Measurements from ENCODE around the gene CTSL.

The CTSL gene

DNA sequence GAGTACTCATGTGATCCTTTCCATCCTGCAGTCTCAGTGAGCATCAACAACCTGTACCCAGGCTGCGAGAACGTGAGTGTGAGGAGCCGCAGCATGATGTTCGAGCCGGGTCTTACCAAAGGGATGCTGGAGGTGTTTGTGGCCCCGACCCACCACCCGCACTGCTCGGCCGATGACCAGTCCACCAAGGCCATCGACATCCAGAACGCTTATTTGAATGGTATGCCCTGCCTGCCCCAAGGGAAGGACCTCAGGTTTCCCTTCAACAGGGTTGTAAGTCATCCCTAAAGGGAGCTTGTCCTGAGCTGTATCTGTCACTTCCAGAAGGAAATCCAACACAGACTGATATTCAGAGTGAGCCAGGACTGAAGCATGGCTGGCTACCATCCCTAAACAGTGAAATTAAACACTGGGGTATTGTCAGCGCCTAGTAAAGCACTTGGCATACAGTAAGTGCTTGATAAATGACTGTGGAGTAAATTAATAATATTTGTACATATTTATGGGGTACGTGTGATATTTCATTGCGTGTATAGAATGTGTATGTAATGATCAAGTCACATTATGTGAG lies 39.3 kb upstream of the CTSL start (continued):
- TF ChIP-seq, protein P1, sequence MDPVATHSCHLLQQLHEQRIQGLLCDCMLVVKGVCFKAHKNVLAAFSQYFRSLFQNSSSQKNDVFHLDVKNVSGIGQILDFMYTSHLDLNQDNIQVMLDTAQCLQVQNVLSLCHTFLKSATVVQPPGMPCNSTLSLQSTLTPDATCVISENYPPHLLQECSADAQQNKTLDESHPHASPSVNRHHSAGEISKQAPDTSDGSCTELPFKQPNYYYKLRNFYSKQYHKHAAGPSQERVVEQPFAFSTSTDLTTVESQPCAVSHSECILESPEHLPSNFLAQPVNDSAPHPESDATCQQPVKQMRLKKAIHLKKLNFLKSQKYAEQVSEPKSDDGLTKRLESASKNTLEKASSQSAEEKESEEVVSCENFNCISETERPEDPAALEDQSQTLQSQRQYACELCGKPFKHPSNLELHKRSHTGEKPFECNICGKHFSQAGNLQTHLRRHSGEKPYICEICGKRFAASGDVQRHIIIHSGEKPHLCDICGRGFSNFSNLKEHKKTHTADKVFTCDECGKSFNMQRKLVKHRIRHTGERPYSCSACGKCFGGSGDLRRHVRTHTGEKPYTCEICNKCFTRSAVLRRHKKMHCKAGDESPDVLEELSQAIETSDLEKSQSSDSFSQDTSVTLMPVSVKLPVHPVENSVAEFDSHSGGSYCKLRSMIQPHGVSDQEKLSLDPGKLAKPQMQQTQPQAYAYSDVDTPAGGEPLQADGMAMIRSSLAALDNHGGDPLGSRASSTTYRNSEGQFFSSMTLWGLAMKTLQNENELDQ (tag by site-specific recombination; IDR thresholded peaks at IDR 0.05; ENCODE audit: low read depth) = no peak

DNA sequence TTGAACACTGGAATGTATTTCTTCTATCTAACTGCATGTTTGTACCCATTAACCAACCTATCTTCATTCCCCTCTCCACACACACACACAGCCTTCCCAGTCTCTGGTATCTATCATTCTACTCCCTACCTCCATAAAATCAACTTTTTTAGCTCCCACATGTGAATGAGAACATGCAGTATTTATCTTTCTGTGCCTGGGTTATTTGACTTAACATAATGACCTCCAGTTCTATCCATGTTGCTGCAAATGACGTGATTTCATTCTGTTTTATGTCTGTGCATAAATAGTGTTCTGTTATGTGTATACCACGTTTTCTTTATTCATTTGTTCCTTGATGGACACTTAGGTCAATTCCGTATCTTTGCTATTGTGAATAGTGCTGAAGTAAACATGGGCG lies 38.7 kb upstream of the CTSL start:
- Histone ChIP-seq H3K4me3 (ENCODE audit: low read depth, low read length) (no peak overlapping the region), H3K36me3 (ENCODE audit: control insufficient read depth in 2 of 2, insufficient read depth in 1 of 2, low read length in 2 of 2) (peaks cover 0 to 21% of the 10 kb centered on the region in 2 experiments; a peak in 2 of 3 replicates), H3K9me3 (ENCODE audit: control insufficient read depth, insufficient read depth, low read depth, low read length) (no peaks in the 10 kb centered on the region), H3K27ac (ENCODE audit: extremely low read depth, low read depth, low read length) (no peak overlapping the region), H3K4me1 (ENCODE audit: control insufficient read depth, insufficient read depth, low read length) (no peaks in the 10 kb centered on the region)
- ChIA-PET CTCF (interaction anchor here (0.6 kb wide), 1 partner anchor 26 kb away, joined by 3 read pairs; no protein-coding TSS in a partner anchor), POLR2A (no interaction called here)
- TF ChIP-seq, protein P2, sequence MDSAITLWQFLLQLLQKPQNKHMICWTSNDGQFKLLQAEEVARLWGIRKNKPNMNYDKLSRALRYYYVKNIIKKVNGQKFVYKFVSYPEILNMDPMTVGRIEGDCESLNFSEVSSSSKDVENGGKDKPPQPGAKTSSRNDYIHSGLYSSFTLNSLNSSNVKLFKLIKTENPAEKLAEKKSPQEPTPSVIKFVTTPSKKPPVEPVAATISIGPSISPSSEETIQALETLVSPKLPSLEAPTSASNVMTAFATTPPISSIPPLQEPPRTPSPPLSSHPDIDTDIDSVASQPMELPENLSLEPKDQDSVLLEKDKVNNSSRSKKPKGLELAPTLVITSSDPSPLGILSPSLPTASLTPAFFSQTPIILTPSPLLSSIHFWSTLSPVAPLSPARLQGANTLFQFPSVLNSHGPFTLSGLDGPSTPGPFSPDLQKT (IDR thresholded peaks at IDR 0.05; ENCODE audit: borderline replicate concordance, low read depth, low read length) = no peak
- TF ChIP-seq SCRT1 (tag by site-specific recombination; IDR thresholded peaks at IDR 0.05; ENCODE audit: borderline replicate concordance) = no peak
- no peak for TF ChIP-seq ZNF174 (tag by site-specific recombination; IDR thresholded peaks at IDR 0.05)
- no peak for TF ChIP-seq ZSCAN30 (tag by site-specific recombination; IDR thresholded peaks at IDR 0.05)
- TF ChIP-seq, protein P3, sequence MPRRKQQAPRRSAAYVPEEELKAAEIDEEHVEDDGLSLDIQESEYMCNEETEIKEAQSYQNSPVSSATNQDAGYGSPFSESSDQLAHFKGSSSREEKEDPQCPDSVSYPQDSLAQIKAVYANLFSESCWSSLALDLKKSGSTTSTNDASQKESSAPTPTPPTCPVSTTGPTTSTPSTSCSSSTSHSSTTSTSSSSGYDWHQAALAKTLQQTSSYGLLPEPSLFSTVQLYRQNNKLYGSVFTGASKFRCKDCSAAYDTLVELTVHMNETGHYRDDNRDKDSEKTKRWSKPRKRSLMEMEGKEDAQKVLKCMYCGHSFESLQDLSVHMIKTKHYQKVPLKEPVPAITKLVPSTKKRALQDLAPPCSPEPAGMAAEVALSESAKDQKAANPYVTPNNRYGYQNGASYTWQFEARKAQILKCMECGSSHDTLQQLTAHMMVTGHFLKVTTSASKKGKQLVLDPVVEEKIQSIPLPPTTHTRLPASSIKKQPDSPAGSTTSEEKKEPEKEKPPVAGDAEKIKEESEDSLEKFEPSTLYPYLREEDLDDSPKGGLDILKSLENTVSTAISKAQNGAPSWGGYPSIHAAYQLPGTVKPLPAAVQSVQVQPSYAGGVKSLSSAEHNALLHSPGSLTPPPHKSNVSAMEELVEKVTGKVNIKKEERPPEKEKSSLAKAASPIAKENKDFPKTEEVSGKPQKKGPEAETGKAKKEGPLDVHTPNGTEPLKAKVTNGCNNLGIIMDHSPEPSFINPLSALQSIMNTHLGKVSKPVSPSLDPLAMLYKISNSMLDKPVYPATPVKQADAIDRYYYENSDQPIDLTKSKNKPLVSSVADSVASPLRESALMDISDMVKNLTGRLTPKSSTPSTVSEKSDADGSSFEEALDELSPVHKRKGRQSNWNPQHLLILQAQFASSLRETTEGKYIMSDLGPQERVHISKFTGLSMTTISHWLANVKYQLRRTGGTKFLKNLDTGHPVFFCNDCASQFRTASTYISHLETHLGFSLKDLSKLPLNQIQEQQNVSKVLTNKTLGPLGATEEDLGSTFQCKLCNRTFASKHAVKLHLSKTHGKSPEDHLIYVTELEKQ (tag by site-specific recombination; IDR thresholded peaks at IDR 0.05; ENCODE audit: borderline replicate concordance) = no peak
- no peak for TF ChIP-seq ZNF157 (tag by site-specific recombination; IDR thresholded peaks at IDR 0.05)
- no peak for TF ChIP-seq KLF16 (tag by site-specific recombination; IDR thresholded peaks at IDR 0.05)
- TF ChIP-seq ZNF621 (tag by site-specific recombination; IDR thresholded peaks at IDR 0.05) = no peak
- TF ChIP-seq ZNF311 (tag by site-specific recombination; IDR thresholded peaks at IDR 0.05; ENCODE audit: borderline replicate concordance) = no peak
- TF ChIP-seq, protein P4, sequence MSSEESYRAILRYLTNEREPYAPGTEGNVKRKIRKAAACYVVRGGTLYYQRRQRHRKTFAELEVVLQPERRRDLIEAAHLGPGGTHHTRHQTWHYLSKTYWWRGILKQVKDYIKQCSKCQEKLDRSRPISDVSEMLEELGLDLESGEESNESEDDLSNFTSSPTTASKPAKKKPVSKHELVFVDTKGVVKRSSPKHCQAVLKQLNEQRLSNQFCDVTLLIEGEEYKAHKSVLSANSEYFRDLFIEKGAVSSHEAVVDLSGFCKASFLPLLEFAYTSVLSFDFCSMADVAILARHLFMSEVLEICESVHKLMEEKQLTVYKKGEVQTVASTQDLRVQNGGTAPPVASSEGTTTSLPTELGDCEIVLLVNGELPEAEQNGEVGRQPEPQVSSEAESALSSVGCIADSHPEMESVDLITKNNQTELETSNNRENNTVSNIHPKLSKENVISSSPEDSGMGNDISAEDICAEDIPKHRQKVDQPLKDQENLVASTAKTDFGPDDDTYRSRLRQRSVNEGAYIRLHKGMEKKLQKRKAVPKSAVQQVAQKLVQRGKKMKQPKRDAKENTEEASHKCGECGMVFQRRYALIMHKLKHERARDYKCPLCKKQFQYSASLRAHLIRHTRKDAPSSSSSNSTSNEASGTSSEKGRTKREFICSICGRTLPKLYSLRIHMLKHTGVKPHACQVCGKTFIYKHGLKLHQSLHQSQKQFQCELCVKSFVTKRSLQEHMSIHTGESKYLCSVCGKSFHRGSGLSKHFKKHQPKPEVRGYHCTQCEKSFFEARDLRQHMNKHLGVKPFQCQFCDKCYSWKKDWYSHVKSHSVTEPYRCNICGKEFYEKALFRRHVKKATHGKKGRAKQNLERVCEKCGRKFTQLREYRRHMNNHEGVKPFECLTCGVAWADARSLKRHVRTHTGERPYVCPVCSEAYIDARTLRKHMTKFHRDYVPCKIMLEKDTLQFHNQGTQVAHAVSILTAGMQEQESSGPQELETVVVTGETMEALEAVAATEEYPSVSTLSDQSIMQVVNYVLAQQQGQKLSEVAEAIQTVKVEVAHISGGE (tag by site-specific recombination; conservative IDR thresholded peaks at IDR 0.05; ENCODE audit: low read depth) = no peak
- TF ChIP-seq ZSCAN23 (tag by site-specific recombination; IDR thresholded peaks at IDR 0.05) = no peak
- TF ChIP-seq ZNF561 (tag by site-specific recombination; IDR thresholded peaks at IDR 0.05; ENCODE audit: borderline replicate concordance) = no peak
- TF ChIP-seq MZF1 (tag by site-specific recombination; IDR thresholded peaks at IDR 0.05; ENCODE audit: borderline replicate concordance) = no peak
- no peak for TF ChIP-seq ZNF266 (tag by site-specific recombination; IDR thresholded peaks at IDR 0.05; ENCODE audit: low read depth)
- no peak for TF ChIP-seq ZNF624 (tag by site-specific recombination; IDR thresholded peaks at IDR 0.05)
- no peak for TF ChIP-seq PRDM1 (tag by site-specific recombination; IDR thresholded peaks at IDR 0.05)
